Fibroblast of lung (primary cell): Measurements from ENCODE around the gene HOXC6. TPM values are rescaled to one million over a fixed set of nuclear protein-coding genes. Genes with fewer than 3 reads are reported as not detected.

ENCODE experiments used
- DNase-seq, 2 donors: peaks; one replicate each; pipeline versions ENCODE4 v3.0.0 to v3.0.0-alpha.2; 2010; ENCODE audit warnings: low read depth in 2 of 2
- H2AFZ ChIP-seq: 2 replicates; pipeline ENCODE4 v1.5.1; 2012; ENCODE audit warnings: low read length, control low read depth, inconsistent platforms
- H3K27ac ChIP-seq: 2 replicates; pipeline ENCODE4 v1.5.1; 2011; ENCODE audit warnings: low read length, control low read depth; ENCODE audit not compliant: insufficient read depth
- H3K27me3 ChIP-seq: 2 replicates; pipeline ENCODE4 v1.5.1; 2011; ENCODE audit warnings: mild to moderate bottlenecking, low read length; ENCODE audit not compliant: control insufficient read depth, insufficient read depth
- H3K36me3 ChIP-seq: 2 replicates; pipeline ENCODE4 v1.5.1; 2011; ENCODE audit warnings: low read length; ENCODE audit not compliant: control insufficient read depth, insufficient read depth
- H3K4me1 ChIP-seq: 2 replicates; pipeline ENCODE4 v1.5.1; 2011; ENCODE audit warnings: low read length; ENCODE audit not compliant: control insufficient read depth, insufficient read depth; ENCODE audit errors: extremely low read depth
- H3K4me2 ChIP-seq: 2 replicates; pipeline ENCODE4 v1.5.1; 2011; ENCODE audit warnings: low read length, control low read depth; ENCODE audit not compliant: insufficient read depth; ENCODE audit errors: extremely low read depth
- H3K4me3 ChIP-seq, 4 experiments: fragments of 200-600 bp in 1 of 4; sonication (generic) in 1 of 4; replicated peaks in 1 of 4; 2 replicates each; pipeline ENCODE4 v1.5.1; 2011 to 2016; ENCODE audit warnings: low read length in 4 of 4, low read depth in 3 of 4, mild to moderate bottlenecking in 3 of 4, control low read depth in 2 of 4, inconsistent platforms in 1 of 4, mixed read lengths in 1 of 4; ENCODE audit not compliant: insufficient read depth in 1 of 4; ENCODE audit errors: control extremely low read depth in 1 of 4
- H3K79me2 ChIP-seq: 2 replicates; pipeline ENCODE4 v1.5.1; 2012; ENCODE audit warnings: mild to moderate bottlenecking, low read length, inconsistent platforms; ENCODE audit not compliant: control insufficient read depth, insufficient read depth
- H3K9ac ChIP-seq: 2 replicates; pipeline ENCODE4 v1.5.1; 2011; ENCODE audit warnings: mild to moderate bottlenecking, low read length, control low read depth; ENCODE audit not compliant: insufficient read depth
- H3K9me3 ChIP-seq: 2 replicates; pipeline ENCODE4 v1.5.1; 2012; ENCODE audit warnings: low read depth, low read length; ENCODE audit not compliant: control insufficient read depth, insufficient read depth
- H4K20me1 ChIP-seq: 2 replicates; pipeline ENCODE4 v1.5.1; 2011; ENCODE audit warnings: low read length; ENCODE audit not compliant: control insufficient read depth, insufficient read depth; ENCODE audit errors: extremely low read depth
- EZH2 ChIP-seq: IDR thresholded peaks from 2 replicates; pipeline ENCODE4 v1.5.1; 2012; ENCODE audit warnings: low read length, control low read depth, mild to moderate bottlenecking; ENCODE audit errors: missing control alignments
- polyA plus RNA-seq, 2 donors: library from polyadenylated mRNA; depleted of rRNA in 1 of 2; stranded (reverse) in 1 of 2; unstranded in 1 of 2; fragments of >200 nt; gene quantifications; 2 replicates each; pipeline ENCODE4 v1.2.1, GENCODE V29; 2011 to 2012; ENCODE audit warnings: missing spikeins in 1 of 2
- total RNA-seq: library from RNA; depleted of rRNA; stranded (reverse); fragments of >200 nt; gene quantifications from 2 replicates; pipeline ENCODE4 v1.2.1, GENCODE V29; 2014
- TF ChIP-seq, protein P1 (sequence below), 2 donors: IDR thresholded peaks in 1 of 2; conservative IDR thresholded peaks in 1 of 2; 1 replicate in 1 of 2; 2 replicates in 1 of 2; pipeline ENCODE4 v1.5.1; 2011 to 2012; ENCODE audit warnings: low read length in 2 of 2, control low read depth in 1 of 2, inconsistent platforms in 1 of 2, low read depth in 1 of 2, mild to moderate bottlenecking in 1 of 2

The HOXC6 gene
- total and polyA plus RNA-seq, 2 donors (not counting 1 experiment from before 2014, with no cell fraction given), result 0.17 to 0.52 TPM

DNA sequence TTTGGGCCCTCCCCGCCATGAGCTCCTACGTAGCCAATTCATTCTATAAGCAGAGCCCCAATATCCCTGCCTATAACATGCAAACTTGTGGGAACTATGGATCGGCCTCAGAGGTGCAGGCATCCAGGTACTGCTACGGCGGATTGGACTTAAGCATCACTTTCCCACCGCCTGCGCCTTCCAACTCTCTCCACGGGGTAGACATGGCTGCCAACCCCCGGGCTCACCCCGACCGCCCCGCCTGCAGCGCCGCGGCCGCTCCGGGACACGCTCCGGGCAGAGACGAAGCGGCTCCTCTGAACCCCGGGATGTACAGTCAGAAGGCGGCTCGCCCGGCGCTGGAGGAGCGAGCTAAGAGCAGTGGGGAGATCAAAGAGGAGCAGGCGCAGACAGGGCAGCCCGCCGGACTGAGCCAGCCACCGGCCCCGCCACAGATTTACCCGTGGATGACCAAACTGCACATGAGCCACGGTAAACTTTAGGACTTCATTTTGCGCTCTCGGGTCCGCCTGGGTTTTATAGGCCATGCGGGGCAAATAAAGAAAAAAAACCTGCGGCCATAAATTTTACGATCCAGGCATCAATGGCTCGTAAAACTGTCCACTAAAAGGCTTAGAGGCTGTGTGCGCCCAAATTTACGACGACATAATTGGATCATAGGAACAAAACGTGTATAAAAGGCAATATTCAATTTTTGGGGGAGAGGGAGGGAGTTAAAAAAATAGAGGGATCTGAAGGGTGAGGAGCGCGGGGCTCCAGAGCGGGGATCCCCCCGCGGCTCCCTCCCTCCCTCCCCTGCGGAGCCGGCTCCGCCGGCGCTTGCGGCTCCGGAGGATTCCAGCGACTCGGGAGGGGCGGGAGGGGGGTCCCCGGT, 5.1 kb downstream of the HOXC6 start:
- Histone ChIP-seq H3K4me1 (peaks cover 2% of the 10 kb centered on the region), H3K79me2 (no peaks in the 10 kb centered on the region), H3K9me3 (no peaks in the 10 kb centered on the region), H3K27ac (no peak overlapping the region), H3K36me3 (no peaks in the 10 kb centered on the region), H3K27me3 (peaks cover 36% of the 10 kb centered on the region), H3K9ac (peak overlapping the region; percentile 30), H3K4me2 (peak overlapping the region; percentile 54), H2AFZ (peak overlapping the region; percentile 30), H3K4me3 (peak overlapping the region; percentile 31 to 51 (median 45)), H4K20me1 (no peaks in the 10 kb centered on the region)
- no peak for DNase-seq
- TF ChIP-seq EZH2, result peak; percentile 76
- TF ChIP-seq, protein P1, sequence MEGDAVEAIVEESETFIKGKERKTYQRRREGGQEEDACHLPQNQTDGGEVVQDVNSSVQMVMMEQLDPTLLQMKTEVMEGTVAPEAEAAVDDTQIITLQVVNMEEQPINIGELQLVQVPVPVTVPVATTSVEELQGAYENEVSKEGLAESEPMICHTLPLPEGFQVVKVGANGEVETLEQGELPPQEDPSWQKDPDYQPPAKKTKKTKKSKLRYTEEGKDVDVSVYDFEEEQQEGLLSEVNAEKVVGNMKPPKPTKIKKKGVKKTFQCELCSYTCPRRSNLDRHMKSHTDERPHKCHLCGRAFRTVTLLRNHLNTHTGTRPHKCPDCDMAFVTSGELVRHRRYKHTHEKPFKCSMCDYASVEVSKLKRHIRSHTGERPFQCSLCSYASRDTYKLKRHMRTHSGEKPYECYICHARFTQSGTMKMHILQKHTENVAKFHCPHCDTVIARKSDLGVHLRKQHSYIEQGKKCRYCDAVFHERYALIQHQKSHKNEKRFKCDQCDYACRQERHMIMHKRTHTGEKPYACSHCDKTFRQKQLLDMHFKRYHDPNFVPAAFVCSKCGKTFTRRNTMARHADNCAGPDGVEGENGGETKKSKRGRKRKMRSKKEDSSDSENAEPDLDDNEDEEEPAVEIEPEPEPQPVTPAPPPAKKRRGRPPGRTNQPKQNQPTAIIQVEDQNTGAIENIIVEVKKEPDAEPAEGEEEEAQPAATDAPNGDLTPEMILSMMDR (conservative IDR thresholded peaks at IDR 0.05 in 1 of 2, IDR thresholded peaks at IDR 0.05 in 1 of 2; ENCODE audit: low read depth in 1 of 2, low read length in 2 of 2), result no peak

- Histone ChIP-seq H3K9ac (no peak overlapping the region), H3K4me2 (no peak overlapping the region), H3K4me1 (peaks cover 2% of the 10 kb centered on the region), H3K4me3 (peak overlapping the region in 1 of 4 experiments; percentile 51), H3K36me3 (no peaks in the 10 kb centered on the region), H3K27ac (no peak overlapping the region), H4K20me1 (no peaks in the 10 kb centered on the region), H2AFZ (no peak overlapping the region), H3K79me2 (no peaks in the 10 kb centered on the region), H3K9me3 (no peaks in the 10 kb centered on the region), H3K27me3 (peaks cover 37% of the 10 kb centered on the region)
- TF ChIP-seq, protein P1 (conservative IDR thresholded peaks at IDR 0.05 in 1 of 2, IDR thresholded peaks at IDR 0.05 in 1 of 2; ENCODE audit: low read depth in 1 of 2, low read length in 2 of 2), result no peak
- peak; percentile 26 for TF ChIP-seq EZH2
- DNase-seq, result no peak
These were observed 5.9 kb downstream of the HOXC6 start for GRCh38 chr12:54033980-54034784.

GRCh38 chr12:54034785-54035310, 6.6 kb downstream of the HOXC6 start:
- H3K9ac ChIP-seq, result no peak overlapping the region
- H3K4me1 ChIP-seq, result peaks cover 2% of the 10 kb centered on the region
- no peak overlapping the region for H3K4me3 ChIP-seq
- H4K20me1 ChIP-seq, result no peaks in the 10 kb centered on the region
- H3K79me2 ChIP-seq, result no peaks in the 10 kb centered on the region
- no peaks in the 10 kb centered on the region for H3K36me3 ChIP-seq
- TF ChIP-seq, protein P1 (conservative IDR thresholded peaks at IDR 0.05 in 1 of 2, IDR thresholded peaks at IDR 0.05 in 1 of 2; ENCODE audit: low read depth in 1 of 2, low read length in 2 of 2), result no peak
- TF ChIP-seq EZH2, result no peak
- H3K27me3 ChIP-seq, result peaks cover 37% of the 10 kb centered on the region
- no peak overlapping the region for H3K4me2 ChIP-seq
- no peak for DNase-seq
- H3K9me3 ChIP-seq, result no peaks in the 10 kb centered on the region
- H3K27ac ChIP-seq, result no peak overlapping the region
- H2AFZ ChIP-seq, result no peak overlapping the region
